Measurements from ENCODE around the gene PACS1.
A peak's percentile ranks its signal among the peaks of the same experiment; 100 is the strongest.

The PACS1 gene

DNA sequence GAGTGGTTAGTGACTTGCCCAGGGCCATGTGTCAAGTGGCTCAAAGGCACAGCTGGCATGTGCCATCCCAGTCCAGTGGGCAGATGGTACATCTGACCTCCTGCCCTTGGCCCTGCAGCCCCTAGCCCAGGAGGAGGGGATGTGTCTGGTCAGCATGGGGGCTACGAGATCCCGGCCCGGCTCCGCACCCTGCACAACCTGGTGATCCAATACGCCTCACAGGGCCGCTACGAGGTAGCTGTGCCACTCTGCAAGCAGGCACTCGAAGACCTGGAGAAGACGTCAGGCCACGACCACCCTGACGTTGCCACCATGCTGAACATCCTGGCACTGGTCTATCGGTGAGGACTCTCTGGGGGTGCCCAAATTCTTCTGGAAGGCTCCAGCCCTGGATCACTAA lies 192.6 kb downstream of the PACS1 start:
- no peak for TF ChIP-seq CTCF (conservative IDR thresholded peaks at IDR 0.05; ENCODE audit: low read depth)
- H3K27ac ChIP-seq = peak overlapping the region; percentile 11; the same call in 1 of the 2 replicates
- ChIA-PET POLR2A (ENCODE audit: low non-redundant PET) (no interaction called here), CTCF (no interaction called here)
- DNase-seq (ENCODE audit: low spot score) = no peak

DNA sequence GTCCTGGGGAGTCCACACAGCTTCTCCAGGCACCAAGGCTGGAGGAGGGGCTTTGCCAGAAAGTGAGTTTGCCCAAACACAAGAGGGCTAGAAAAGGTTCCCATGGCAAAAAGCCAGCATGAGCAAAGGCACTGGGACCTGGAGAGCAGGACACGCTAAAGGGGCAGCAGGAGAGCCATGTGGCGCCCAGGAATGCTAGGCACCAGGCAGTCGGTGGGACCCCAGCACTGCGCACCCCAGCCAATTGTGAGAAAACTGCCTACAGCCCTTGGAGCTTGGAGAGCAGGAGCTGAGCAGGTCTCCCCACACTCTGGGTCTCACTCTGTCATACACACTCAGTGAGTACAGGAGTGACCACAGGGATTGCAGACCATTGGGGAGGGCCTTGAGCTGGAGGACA lies 193.2 kb downstream of the PACS1 start:
- peak overlapping the region; percentile 11; the same call in 1 of the 2 replicates for H3K27ac ChIP-seq
- POLR2A ChIA-PET (ENCODE audit: low non-redundant PET) = no interaction called here
- CTCF ChIA-PET = interaction anchor here (1.0 kb wide), 1 partner anchor 123 kb away, joined by 3 read pairs; no protein-coding TSS in a partner anchor
- no peak for TF ChIP-seq CTCF (conservative IDR thresholded peaks at IDR 0.05; ENCODE audit: low read depth)
- DNase-seq (ENCODE audit: low spot score) = no peak

DNA sequence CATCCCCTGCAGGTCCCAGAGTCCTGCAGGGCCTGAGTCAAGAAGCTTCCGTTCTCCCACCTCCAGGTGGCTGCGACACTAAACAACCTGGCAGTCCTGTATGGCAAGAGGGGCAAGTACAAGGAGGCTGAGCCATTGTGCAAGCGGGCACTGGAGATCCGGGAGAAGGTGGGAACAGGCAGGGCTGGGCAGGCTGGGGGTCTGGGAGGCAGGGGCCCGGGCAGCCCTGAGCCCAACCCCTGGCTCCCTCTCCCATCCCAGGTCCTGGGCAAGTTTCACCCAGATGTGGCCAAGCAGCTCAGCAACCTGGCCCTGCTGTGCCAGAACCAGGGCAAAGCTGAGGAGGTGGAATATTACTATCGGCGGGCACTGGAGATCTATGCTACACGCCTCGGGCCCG lies 193.7 kb downstream of the PACS1 start:
- H3K27ac ChIP-seq = peak overlapping the region; percentile 11; the same call in 1 of the 2 replicates
- CTCF ChIA-PET = interaction anchor here (1.0 kb wide), 1 partner anchor 123 kb away, joined by 3 read pairs; no protein-coding TSS in a partner anchor
- DNase-seq (ENCODE audit: low spot score) = no peak
- no peak for TF ChIP-seq CTCF (conservative IDR thresholded peaks at IDR 0.05; ENCODE audit: low read depth)
- POLR2A ChIA-PET (ENCODE audit: low non-redundant PET) = no interaction called here

GRCh38 chr11:66264383-66264782 lies 194.3 kb downstream of the PACS1 start:
- ChIA-PET POLR2A (ENCODE audit: low non-redundant PET) (no interaction called here), CTCF (interaction anchor here (1.0 kb wide), 1 partner anchor 122 kb away, joined by 3 read pairs; no protein-coding TSS in a partner anchor)
- no peak for DNase-seq (ENCODE audit: low spot score)
- TF ChIP-seq CTCF (conservative IDR thresholded peaks at IDR 0.05; ENCODE audit: low read depth) = no peak
- 0 out of 2 replicates have a peak overlapping the region, but pooled peaks have one; percentile 11 for H3K27ac ChIP-seq

DNA sequence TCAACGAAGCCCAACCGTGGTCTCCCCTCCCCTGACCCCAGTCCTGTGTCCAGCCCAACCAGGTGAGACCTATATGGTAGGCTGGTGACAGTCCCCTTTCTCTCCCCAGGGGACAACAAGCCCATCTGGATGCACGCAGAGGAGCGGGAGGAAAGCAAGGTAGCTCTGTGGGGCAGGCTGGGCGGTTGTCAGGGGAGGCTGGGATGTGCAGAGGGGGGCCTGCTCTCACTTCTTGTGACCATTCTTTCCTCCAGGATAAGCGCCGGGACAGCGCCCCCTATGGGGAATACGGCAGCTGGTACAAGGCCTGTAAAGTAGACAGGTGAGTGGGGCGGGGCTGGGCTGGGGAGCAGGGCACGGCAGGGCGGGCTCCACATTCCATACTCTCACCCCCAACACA lies 194.8 kb downstream of the PACS1 start:
- no peak for DNase-seq (ENCODE audit: low spot score)
- CTCF ChIA-PET = no interaction called here
- POLR2A ChIA-PET (ENCODE audit: low non-redundant PET) = no interaction called here
- TF ChIP-seq CTCF (conservative IDR thresholded peaks at IDR 0.05; ENCODE audit: low read depth) = peak; percentile 37
- H3K27ac ChIP-seq = no peak overlapping the region

DNA sequence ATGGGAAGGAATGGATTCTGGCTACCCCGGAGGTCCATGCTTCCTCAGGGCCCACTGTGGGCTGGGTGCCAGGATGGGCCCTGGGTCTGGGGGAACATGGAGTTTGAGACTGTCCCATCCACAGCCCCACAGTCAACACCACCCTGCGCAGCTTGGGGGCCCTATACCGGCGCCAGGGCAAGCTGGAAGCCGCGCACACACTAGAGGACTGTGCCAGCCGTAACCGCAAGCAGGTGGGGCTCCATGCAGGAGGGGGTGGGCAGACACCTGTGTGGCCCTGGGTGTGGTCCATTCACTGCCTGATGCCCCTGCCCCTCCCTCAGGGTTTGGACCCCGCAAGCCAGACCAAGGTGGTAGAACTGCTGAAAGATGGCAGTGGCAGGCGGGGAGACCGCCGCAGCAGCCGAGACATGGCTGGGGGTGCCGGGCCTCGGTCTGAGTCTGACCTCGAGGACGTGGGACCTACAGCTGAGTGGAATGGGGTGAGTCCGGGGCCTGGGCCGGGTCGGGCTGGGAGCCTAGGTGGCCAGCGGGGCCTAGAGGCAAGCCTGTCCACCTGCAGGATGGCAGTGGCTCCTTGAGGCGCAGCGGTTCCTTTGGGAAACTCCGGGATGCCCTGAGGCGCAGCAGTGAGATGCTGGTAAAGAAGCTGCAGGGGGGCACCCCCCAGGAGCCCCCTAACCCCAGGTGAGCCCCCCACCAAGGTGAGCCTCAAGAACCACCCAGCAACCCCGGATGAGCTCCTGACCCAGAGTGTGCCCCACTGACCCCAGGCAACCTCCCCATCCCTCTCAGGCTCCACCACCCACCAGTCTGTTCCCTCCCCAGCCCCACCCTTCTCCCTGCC lies 195.7 kb downstream of the PACS1 start:
- CTCF ChIA-PET = interaction anchor here (0.8 kb wide), 1 partner anchor 47 kb away, joined by 3 read pairs; no protein-coding TSS in a partner anchor
- TF ChIP-seq CTCF (conservative IDR thresholded peaks at IDR 0.05; ENCODE audit: low read depth) = no peak
- POLR2A ChIA-PET (ENCODE audit: low non-redundant PET) = no interaction called here
- DNase-seq (ENCODE audit: low spot score) = no peak
- peak overlapping the region; percentile 95 for H3K27ac ChIP-seq
